Stomach (tissue), 9 donors: ENCODE results near the gene SYCP2. TPM values are rescaled to one million over a fixed set of nuclear protein-coding genes. Genes with fewer than 3 reads are reported as not detected.
A peak's percentile ranks its signal among the peaks of the same experiment; 100 is the strongest.

ENCODE experiments used
- DNase-seq, 2 donors: peaks; one replicate each; pipeline versions ENCODE4 v3.0.0 to v3.0.0-alpha.2; 2013 to 2019
- H3K27ac ChIP-seq, 5 donors: fragments of 200-600 bp in 4 of 5; sonication (generic) in 4 of 5; one replicate each; pipeline ENCODE4 v1.5.1; 2013 to 2019; ENCODE audit warnings: mild to moderate bottlenecking in 1 of 5, moderate library complexity in 1 of 5
- H3K27me3 ChIP-seq, 3 donors: fragments of 200-600 bp; sonication (generic); one replicate each; pipeline ENCODE4 v1.5.1; 2017 to 2019; ENCODE audit warnings: mixed run types in 1 of 3
- H3K36me3 ChIP-seq, 4 donors: fragments of 200-600 bp; sonication (generic); 1 replicate in 3 of 4; 2 replicates in 1 of 4; pipeline ENCODE4 v1.5.1; 2016 to 2019
- H3K4me1 ChIP-seq, 4 donors: fragments of 200-600 bp; sonication (generic); one replicate each; pipeline ENCODE4 v1.5.1; 2016 to 2019
- H3K4me3 ChIP-seq, 4 donors: fragments of 200-600 bp; sonication (generic) in 3 of 4; one replicate each; pipeline ENCODE4 v1.5.1; 2016 to 2019; ENCODE audit warnings: mild to moderate bottlenecking in 1 of 4
- H3K9me3 ChIP-seq, 4 donors: fragments of 200-600 bp; sonication (generic); one replicate each; pipeline ENCODE4 v1.5.1; 2016 to 2019
- CTCF ChIP-seq, 7 experiments: fragments of 450-650 bp in 4 of 7; fragments of 200-600 bp in 3 of 7; sonication (generic) in 3 of 7; IDR thresholded peaks; one replicate each; pipeline ENCODE4 v1.5.1; 2016 to 2019; ENCODE audit warnings: antibody characterized with exemption in 7 of 7, control low read depth in 2 of 7, mild to moderate bottlenecking in 1 of 7
- EP300 ChIP-seq: sonication (generic); formaldehyde crosslinking; IDR thresholded peaks from one replicate; pipeline ENCODE4 v1.6.1; 2017; ENCODE audit warnings: antibody characterized with exemption
- POLR2A ChIP-seq, 4 donors: fragments of 450-650 bp; IDR thresholded peaks; one replicate each; pipeline ENCODE4 v1.6.1; 2016; ENCODE audit warnings: antibody characterized with exemption in 4 of 4, control low read depth in 2 of 4, mild to moderate bottlenecking in 1 of 4, moderate library complexity in 1 of 4
- POLR2AphosphoS5 ChIP-seq, 3 donors: sonication (generic); formaldehyde crosslinking; IDR thresholded peaks; one replicate each; pipeline ENCODE4 v1.6.1; 2016; ENCODE audit warnings: antibody characterized with exemption in 3 of 3
- WGBS, 5 donors: extraction: QIAGEN DNeasy Blood & Tissue Kit in 3 of 5; methylation state at CpG; one replicate each; pipeline versions ENCODE4 v1.1.5 to v1.1.7; 2013 to 2018; 5-methylcytosine and 5-hydroxymethylcytosine counted together
- intact Hi-C: fragments of 100-400 bp; cut with DNase I; formaldehyde crosslinking; loops from one replicate; pipeline ENCODE4 v1.15.1; 2023; ENCODE audit warnings: low total_unique reads
- polyA plus RNA-seq, 3 donors: library from polyadenylated mRNA; stranded (reverse); fragments of 200-250 nt; gene quantifications; one replicate each; pipeline ENCODE4 v1.2.3, GENCODE V29; 2013
- total RNA-seq, 5 donors: library from RNA; depleted of rRNA; stranded (reverse); fragments of >200 nt; gene quantifications; one replicate each; pipeline versions ENCODE4 v1.1.0 to v1.2.3, GENCODE V29; 2014 to 2016
- donor health status: healthy with polysubstance abuse.
- donor health status: Bipolar disorder and iron deficiency.
- donor health status: healthy.

The SYCP2 gene
- total and polyA plus RNA-seq, 8 donors: 1.4 to 14.6 (median 6.7) TPM

- no peak overlapping the region for H3K4me3 ChIP-seq
- no peaks in the 10 kb centered on the region for H3K9me3 ChIP-seq
- H3K27ac ChIP-seq: no peak overlapping the region
- peaks cover 0 to 10% (median 0%) of the 10 kb centered on the region in 4 donors for H3K4me1 ChIP-seq
- intact Hi-C loops: no loop called here
- no peaks in the 10 kb centered on the region for H3K36me3 ChIP-seq
- peaks cover 0 to 4% (median 0%) of the 10 kb centered on the region in 3 donors for H3K27me3 ChIP-seq
- no peak for DNase-seq
- no peak for TF ChIP-seq POLR2A (IDR thresholded peaks at IDR 0.05)
- 92 to 100% (median 98%) methylated on average over 4 of the region's 4 CpGs for WGBS, 5 donors
Measured at GRCh38 chr20:59825563-59825920, 107.9 kb downstream of the SYCP2 start.

- DNase-seq: no peak
- peaks cover 0 to 5% (median 0%) of the 10 kb centered on the region in 3 donors for H3K27me3 ChIP-seq
- H3K4me3 ChIP-seq: no peak overlapping the region
- H3K4me1 ChIP-seq: peaks cover 0 to 11% (median 0%) of the 10 kb centered on the region in 4 donors
- H3K27ac ChIP-seq: no peak overlapping the region
- no peaks in the 10 kb centered on the region for H3K36me3 ChIP-seq
- H3K9me3 ChIP-seq: no peaks in the 10 kb centered on the region
- TF ChIP-seq EP300: no peak
- no peak for TF ChIP-seq POLR2A (IDR thresholded peaks at IDR 0.05)
- TF ChIP-seq POLR2AphosphoS5 (IDR thresholded peaks at IDR 0.05): no peak
- no peak for TF ChIP-seq CTCF (IDR thresholded peaks at IDR 0.05)
- intact Hi-C loops: no loop called here
- 65 to 71% (median 69%) methylated on average over 7 to 8 of the region's 8 CpGs for WGBS, 5 donors
Measured at GRCh38 chr20:59824711-59825562, 108.5 kb downstream of the SYCP2 start.

- DNase-seq: peak in 1 of 2 donors; percentile 75
- Histone ChIP-seq H3K27me3 (peaks cover 0 to 16% (median 0%) of the 10 kb centered on the region in 3 donors), H3K27ac (no peak overlapping the region), H3K36me3 (no peaks in the 10 kb centered on the region), H3K4me1 (peaks cover 0 to 11% (median 0%) of the 10 kb centered on the region in 4 donors), H3K4me3 (no peak overlapping the region), H3K9me3 (no peaks in the 10 kb centered on the region)
- TF ChIP-seq POLR2A (IDR thresholded peaks at IDR 0.05) (no peak), POLR2AphosphoS5 (IDR thresholded peaks at IDR 0.05) (no peak), CTCF (IDR thresholded peaks at IDR 0.05) (no peak), EP300 (no peak)
- 49 to 85% (median 82%) methylated on average over 5 to 8 of the region's 8 CpGs for WGBS, 5 donors
- intact Hi-C loops: no loop called here
Measured at GRCh38 chr20:59823491-59824259, 109.8 kb downstream of the SYCP2 start.

- Histone ChIP-seq H3K4me1 (peaks cover 0 to 11% (median 0%) of the 10 kb centered on the region in 4 donors), H3K36me3 (no peaks in the 10 kb centered on the region), H3K4me3 (no peak overlapping the region), H3K27ac (no peak overlapping the region), H3K9me3 (no peaks in the 10 kb centered on the region), H3K27me3 (peaks cover 0 to 16% (median 0%) of the 10 kb centered on the region in 3 donors)
- TF ChIP-seq CTCF (IDR thresholded peaks at IDR 0.05): no peak
- TF ChIP-seq EP300: no peak
- TF ChIP-seq POLR2A (IDR thresholded peaks at IDR 0.05): no peak
- TF ChIP-seq POLR2AphosphoS5 (IDR thresholded peaks at IDR 0.05): no peak
- DNase-seq: no peak
- 73 to 91% (median 83%) methylated on average over 9 of the region's 9 CpGs for WGBS, 5 donors
- intact Hi-C loops: no loop called here
Measured at GRCh38 chr20:59823030-59823423, 110.4 kb downstream of the SYCP2 start.
